SH-SY5Y (cell line): Measurements from ENCODE around the gene SHROOM4.

Experiments used
- GATA2 ChIP-seq: IDR thresholded peaks from 2 replicates; pipeline ENCODE4 v1.6.1; 2011; ENCODE audit warnings: mild to moderate bottlenecking, low read depth, low read length
- GATA3 ChIP-seq: IDR thresholded peaks from 2 replicates; pipeline ENCODE4 v1.6.1; 2011; ENCODE audit warnings: low read depth, mild to moderate bottlenecking, low read length, moderate library complexity

GRCh38 chrX:50698944-50699343, 115.0 kb downstream of the SHROOM4 start:
- no peak for TF ChIP-seq GATA3
- no peak for TF ChIP-seq GATA2
